ENCODE results near the gene BBS12. TPM values are rescaled to one million over a fixed set of nuclear protein-coding genes. Genes with fewer than 3 reads are reported as not detected.

BBS12 gene
- total and polyA plus RNA-seq, 2 donors (not counting 3 experiments of a cell fraction or from before 2014, with no cell fraction given), result 0.91 to 2.3 TPM

GRCh38 chr4:122744229-122744628 lies 11.7 kb downstream of the BBS12 start:
- TF ChIP-seq JUN (IDR thresholded peaks at IDR 0.05; ENCODE audit: borderline replicate concordance, insufficient read depth, insufficient read length, low read depth), result no peak
- FAIRE-seq, result no peak
- ChIA-PET CTCF (interaction anchor here (1.3 to 1.7 kb wide), 2 partner anchors 14 to 23 kb away, joined by 3 to 7 read pairs; no protein-coding TSS in a partner anchor), POLR2A (no interaction called here)
- no peak overlapping the region for H3K27ac ChIP-seq (ENCODE audit: insufficient read depth, low read depth, low read length)
- no peaks in the 10 kb centered on the region for H3K79me2 ChIP-seq (ENCODE audit: control insufficient read depth, insufficient read depth, low read length)
- H3K4me2 ChIP-seq (ENCODE audit: insufficient read depth, low read length), result no peak overlapping the region
- no peak overlapping the region for H3K4me3 ChIP-seq (replicated peaks in 1 of 3; ENCODE audit: insufficient read depth in 1 of 3, low read depth in 1 of 3, low read length in 3 of 3)
- no TSS peak for BruUV-seq (replicated peaks)
- H3K4me1 ChIP-seq (ENCODE audit: control insufficient read depth, extremely low read depth, insufficient read depth, low read length), result no peaks in the 10 kb centered on the region
- DNase-seq (ENCODE audit: low read depth, low spot score), result no peak
- H3K36me3 ChIP-seq (ENCODE audit: control insufficient read depth in 2 of 2, extremely low read depth in 1 of 2, insufficient read depth in 2 of 2, low read length in 2 of 2), result no peaks in the 10 kb centered on the region
- H2AFZ ChIP-seq (ENCODE audit: low read depth, low read length), result no peak overlapping the region
- no peaks in the 10 kb centered on the region for H4K20me1 ChIP-seq (replicated peaks; ENCODE audit: control insufficient read depth, extremely low read depth, insufficient read depth, low read length)
- intact Hi-C loops (cut with micrococcal nuclease) (no loop called here), dilution Hi-C loops (cut with MboI; ENCODE audit: extremely low pct_ligation_motif_present, low sequenced_read_pairs) (no loop called here)
- no peaks in the 10 kb centered on the region for H3K27me3 ChIP-seq (ENCODE audit: control insufficient read depth in 2 of 2, insufficient read depth in 2 of 2, low read length in 2 of 2)
- no peaks in the 10 kb centered on the region for H3K9me1 ChIP-seq (replicated peaks; ENCODE audit: control insufficient read depth, extremely low read depth, insufficient read depth, low read length)
- no peak overlapping the region for H3K9ac ChIP-seq (replicated peaks; ENCODE audit: extremely low read depth, insufficient read depth, low read length)
- H3K9me3 ChIP-seq (replicated peaks; ENCODE audit: control insufficient read depth, insufficient read depth, low read length), result no peaks in the 10 kb centered on the region

- dilution Hi-C loops (cut with MboI; ENCODE audit: extremely low pct_ligation_motif_present, low sequenced_read_pairs) (no loop called here), intact Hi-C loops (cut with micrococcal nuclease) (no loop called here)
- Histone ChIP-seq H2AFZ (ENCODE audit: low read depth, low read length) (no peak overlapping the region), H3K36me3 (ENCODE audit: control insufficient read depth in 2 of 2, extremely low read depth in 1 of 2, insufficient read depth in 2 of 2, low read length in 2 of 2) (no peaks in the 10 kb centered on the region), H3K9ac (replicated peaks; ENCODE audit: extremely low read depth, insufficient read depth, low read length) (no peak overlapping the region), H4K20me1 (replicated peaks; ENCODE audit: control insufficient read depth, extremely low read depth, insufficient read depth, low read length) (no peaks in the 10 kb centered on the region), H3K9me3 (replicated peaks; ENCODE audit: control insufficient read depth, insufficient read depth, low read length) (no peaks in the 10 kb centered on the region), H3K9me1 (replicated peaks; ENCODE audit: control insufficient read depth, extremely low read depth, insufficient read depth, low read length) (no peaks in the 10 kb centered on the region), H3K79me2 (ENCODE audit: control insufficient read depth, insufficient read depth, low read length) (no peaks in the 10 kb centered on the region), H3K27me3 (ENCODE audit: control insufficient read depth in 2 of 2, insufficient read depth in 2 of 2, low read length in 2 of 2) (no peaks in the 10 kb centered on the region), H3K4me3 (replicated peaks in 1 of 3; ENCODE audit: insufficient read depth in 1 of 3, low read depth in 1 of 3, low read length in 3 of 3) (no peak overlapping the region), H3K4me1 (ENCODE audit: control insufficient read depth, extremely low read depth, insufficient read depth, low read length) (no peaks in the 10 kb centered on the region), H3K4me2 (ENCODE audit: insufficient read depth, low read length) (no peak overlapping the region), H3K27ac (ENCODE audit: insufficient read depth, low read depth, low read length) (no peak overlapping the region)
- ChIA-PET POLR2A (no interaction called here), CTCF (interaction anchor here (1.1 to 1.9 kb wide), 3 partner anchors 10 to 11 kb away, joined by 5 to 9 read pairs (median 6); no protein-coding TSS in a partner anchor)
- TF ChIP-seq POLR2AphosphoS5 (IDR thresholded peaks at IDR 0.05; ENCODE audit: insufficient read depth, low read depth, low read length) (no peak), EZH2 (IDR thresholded peaks at IDR 0.05; ENCODE audit: borderline replicate concordance, low read depth, low read length, severe bottlenecking) (no peak), CTCF (IDR thresholded peaks at IDR 0.05; ENCODE audit: extremely low read depth in 1 of 2, insufficient read depth in 1 of 2, low read depth in 1 of 2, low read length in 2 of 2) (no peak), POLR2A (IDR thresholded peaks at IDR 0.05; ENCODE audit: low read depth, low read length) (no peak), JUN (IDR thresholded peaks at IDR 0.05; ENCODE audit: borderline replicate concordance, insufficient read depth, insufficient read length, low read depth) (no peak), MAX (IDR thresholded peaks at IDR 0.05; ENCODE audit: insufficient read depth, insufficient read length) (no peak), GATA2 (IDR thresholded peaks at IDR 0.05; ENCODE audit: insufficient read depth, insufficient read length, low read depth, low read length) (no peak), FOS (IDR thresholded peaks at IDR 0.05; ENCODE audit: borderline replicate concordance, insufficient read depth, low read length) (no peak), MYC (IDR thresholded peaks at IDR 0.05; ENCODE audit: low read depth, low read length) (no peak)
- DNase-seq (ENCODE audit: low read depth, low spot score) (no peak), FAIRE-seq (no peak)
- BruUV-seq (replicated peaks), result no TSS peak
These were observed 14.0 kb downstream of the BBS12 start for GRCh38 chr4:122746485-122746965.

Data from endothelial cell of umbilical vein (primary cell).